GM21786 (cell line): ENCODE data around the gene APOA1.

Source experiments
- ATAC-seq: cut with Tn5 transposase; IDR thresholded peaks from one replicate; pipeline ENCODE4 v1.9.1; 2021; ENCODE audit not compliant: unreplicated experiment

Gene APOA1

GRCh38 chr11:116837231-116838091, at the start of gene APOA1:
Gene APOA1, minus strand, starts transcription at chr11:116837622. Its CDS starts 235 bp downstream, at chr11:116837387.
- no peak for ATAC-seq

DNA sequence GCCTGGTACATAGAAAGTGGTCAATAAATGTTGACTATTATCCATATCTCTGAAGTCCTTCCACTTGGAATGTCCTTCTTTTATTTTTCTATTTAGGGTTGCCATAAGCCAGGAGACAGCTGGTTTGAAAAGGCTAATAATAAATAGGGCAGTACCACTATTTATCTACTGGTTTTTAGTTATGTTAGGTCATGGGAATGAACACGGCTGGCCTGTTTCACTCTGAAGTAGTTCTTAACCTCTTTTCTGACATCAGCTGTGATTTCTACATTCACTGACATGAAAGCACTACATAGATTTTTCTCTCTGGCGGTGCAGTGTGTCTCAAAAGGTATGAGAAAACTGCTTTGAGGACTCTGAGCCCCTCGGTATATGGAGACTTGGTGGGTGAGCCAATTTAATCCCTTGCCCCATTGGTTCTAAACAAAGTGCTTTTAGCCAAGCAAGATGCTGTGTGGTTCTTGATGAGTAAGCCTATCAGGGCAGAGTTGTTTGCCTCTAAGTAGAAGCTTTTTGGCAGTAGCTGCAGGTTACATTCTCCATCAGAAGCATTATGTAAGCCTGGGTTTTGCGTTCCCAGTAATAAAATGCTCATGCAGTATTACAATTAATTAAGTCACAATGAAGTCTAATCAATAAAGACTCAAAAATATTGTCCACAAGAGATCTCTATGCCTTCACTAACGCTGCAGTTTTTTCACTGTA, 48.7 kb upstream of the APOA1 start:
- no peak for ATAC-seq

DNA sequence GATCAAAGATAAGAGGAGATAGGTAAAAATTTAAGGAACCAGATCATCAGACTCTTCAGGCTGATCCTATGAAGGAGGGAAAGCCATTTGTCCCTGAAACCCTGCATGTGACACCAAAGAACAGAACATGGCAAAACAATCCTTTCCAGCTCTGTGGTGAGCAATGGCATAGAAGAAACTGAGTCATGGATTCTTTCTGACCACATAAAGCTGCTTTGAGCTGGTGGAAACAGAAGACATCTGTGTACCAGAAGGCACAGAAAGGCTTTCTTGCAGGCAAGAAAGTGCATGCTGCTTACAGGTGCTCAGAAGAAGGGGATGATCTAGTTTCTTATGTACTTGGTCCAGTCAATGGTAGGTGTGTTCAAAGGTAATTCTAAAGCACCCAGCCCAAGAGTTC, 45.0 kb upstream of the APOA1 start:
- ATAC-seq = no peak

DNA sequence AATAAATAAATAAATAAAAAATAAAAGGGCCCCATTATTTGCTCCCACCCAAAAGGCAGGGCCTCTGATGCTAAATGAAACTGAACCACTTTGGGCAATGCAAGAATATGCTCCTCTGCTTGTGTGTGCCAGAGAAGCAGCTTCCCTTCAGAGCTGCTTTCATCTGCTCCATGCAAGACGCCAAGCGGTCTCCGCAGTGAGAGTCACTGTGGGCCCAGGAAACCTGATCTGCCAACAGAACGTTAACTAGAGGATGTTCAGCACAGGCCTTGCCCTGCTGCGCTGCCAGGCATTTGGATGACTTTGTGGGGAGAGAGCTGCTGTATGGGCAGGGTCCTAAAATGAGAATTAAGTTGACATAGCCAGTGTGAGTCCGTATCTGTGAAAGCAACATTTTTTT, 43.7 kb upstream of the APOA1 start:
- ATAC-seq = no peak

GRCh38 chr11:116879800-116880625, 42.6 kb upstream of the APOA1 start:
- no peak for ATAC-seq

DNA sequence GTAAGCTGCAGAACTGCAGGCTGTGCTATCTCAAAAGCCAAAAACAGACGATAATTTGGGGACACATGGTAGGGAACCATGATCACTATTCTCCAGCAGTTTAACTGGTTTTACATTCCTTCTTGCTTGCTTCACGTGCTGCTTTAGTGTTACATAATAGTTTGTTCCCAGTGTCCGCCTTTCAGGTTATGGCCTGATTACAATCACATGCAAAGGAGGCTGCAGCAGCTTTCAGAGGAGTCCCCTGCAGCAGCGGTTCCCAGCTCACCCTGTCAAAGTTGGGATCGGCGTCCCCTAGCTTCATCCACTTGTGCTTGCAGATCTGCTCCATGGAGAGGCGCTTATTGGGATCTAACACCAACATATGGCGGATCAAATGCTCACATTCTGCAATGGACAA, 39.2 kb upstream of the APOA1 start:
- ATAC-seq = no peak

- ATAC-seq = no peak
Measured at GRCh38 chr11:116875194-116875593, 37.8 kb upstream of the APOA1 start.

GRCh38 chr11:116874251-116874650, 36.8 kb upstream of the APOA1 start:
- no peak for ATAC-seq

DNA sequence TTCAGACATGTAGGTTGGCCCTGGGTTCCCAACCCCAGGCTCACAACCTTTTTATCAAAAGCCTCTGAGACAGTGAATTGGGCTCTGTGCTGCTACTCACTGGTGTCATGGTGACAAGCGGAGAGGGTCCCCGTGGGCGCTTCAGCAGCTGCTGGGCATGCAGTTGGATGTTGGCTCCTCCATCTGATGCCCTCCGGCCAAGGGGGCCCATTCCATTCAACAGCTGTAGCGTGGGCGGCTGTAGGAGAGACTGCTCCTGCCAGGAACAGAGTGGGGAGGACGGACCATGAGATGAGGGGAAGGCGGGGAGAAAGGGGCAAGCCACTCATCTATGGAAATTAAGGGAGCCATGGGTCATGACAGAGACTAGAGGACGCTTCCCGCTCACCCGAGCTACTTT, 36.0 kb upstream of the APOA1 start:
- no peak for ATAC-seq

DNA sequence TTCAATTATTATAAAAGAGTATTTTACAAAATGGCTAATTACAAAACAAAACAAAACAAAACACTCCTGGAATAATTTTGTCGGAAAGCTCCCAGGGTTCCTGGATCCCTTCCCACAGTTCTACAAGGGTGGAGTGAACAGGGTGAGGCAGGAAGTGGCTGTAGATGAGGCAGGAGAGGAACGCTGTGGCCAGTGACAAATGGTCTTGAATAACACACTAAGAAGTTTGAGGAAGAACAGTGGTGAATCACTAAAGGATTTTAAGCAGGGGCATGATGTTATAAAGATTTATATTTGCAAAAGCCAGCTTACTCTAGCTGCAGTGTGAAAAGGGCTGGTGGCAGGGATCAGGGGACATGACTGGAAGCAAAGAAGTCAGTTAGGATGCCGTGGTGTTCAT, 33.8 kb upstream of the APOA1 start:
- ATAC-seq = no peak

- ATAC-seq = no peak
Measured at GRCh38 chr11:116870054-116870453, 32.6 kb upstream of the APOA1 start.

DNA sequence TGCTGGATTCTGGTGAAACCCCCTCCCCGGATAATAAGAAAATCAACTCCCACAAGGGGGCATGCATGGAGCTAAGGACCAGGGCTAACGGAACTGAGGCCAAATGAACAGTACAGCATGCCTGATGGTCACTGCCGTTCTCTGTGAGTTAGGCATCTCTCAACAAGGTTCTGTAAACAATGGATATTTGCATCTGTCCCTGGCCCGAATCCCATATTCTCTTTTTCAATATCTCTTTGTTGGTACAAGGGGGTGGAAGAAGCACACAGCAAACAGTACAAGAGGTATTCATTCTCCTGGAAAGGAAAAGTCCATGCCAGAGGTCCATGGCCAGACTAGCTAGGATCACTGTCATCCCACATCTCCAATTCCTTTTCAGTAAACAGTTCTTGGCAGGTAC, 32.2 kb upstream of the APOA1 start:
- no peak for ATAC-seq

DNA sequence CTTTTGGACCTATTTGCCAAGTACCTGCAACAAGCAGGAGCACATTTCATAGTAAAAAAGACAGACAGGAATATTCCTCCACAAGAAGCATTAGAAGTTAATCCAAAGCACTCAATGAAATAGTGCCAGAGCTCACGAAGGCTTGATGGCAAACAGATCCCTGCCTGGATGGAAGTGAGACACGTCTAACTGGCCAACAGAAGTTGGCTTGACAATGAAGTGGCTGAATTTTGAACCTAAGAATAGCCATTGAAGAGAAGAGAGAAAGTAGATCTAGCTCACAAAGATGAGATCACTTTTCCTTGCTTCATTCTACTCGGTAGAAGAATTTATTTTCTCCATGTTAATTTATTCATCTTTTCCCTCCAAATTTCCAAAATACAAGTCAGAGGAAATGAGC, 30.6 kb upstream of the APOA1 start:
- no peak for ATAC-seq

DNA sequence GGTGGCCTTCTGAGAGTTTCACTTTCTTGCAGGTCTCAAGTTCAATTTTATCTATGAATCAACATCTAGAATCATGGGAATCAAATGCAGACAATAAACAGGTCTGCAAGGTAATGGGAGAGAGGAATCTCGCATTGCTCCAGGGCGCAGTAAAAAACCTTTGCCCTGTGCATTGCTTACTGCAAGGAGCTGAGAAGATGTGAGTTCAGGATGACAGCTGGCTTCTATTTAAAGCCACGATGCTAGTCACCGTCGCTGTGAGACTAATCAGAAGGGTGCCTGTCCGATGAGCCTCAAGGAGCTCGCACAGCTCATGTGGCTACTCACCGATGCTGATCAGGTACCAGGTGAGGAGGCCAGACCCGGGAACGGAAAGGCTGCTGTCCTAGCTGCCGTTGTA, 30.2 kb upstream of the APOA1 start:
- ATAC-seq = no peak

- ATAC-seq = no peak
Measured at GRCh38 chr11:116866804-116867455, 29.5 kb upstream of the APOA1 start.

DNA sequence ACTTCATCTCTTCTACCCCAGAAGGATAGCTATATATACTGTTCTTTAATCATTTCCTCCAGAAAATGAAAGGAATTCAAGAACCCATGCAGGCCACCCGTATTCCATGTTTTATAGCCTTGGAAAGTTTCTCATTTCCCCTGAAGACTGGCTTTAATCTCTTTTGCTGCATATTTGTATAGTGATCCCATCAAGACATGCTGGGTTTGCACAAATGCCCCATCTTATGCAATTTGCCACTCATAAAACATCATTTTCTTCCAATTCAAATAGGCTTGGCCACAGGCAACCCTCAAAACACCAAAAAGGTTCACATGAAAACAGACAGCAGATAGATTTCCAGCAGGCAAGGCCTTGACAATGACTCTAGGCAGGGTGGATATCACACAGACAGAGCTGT, 28.3 kb upstream of the APOA1 start:
- ATAC-seq = no peak

DNA sequence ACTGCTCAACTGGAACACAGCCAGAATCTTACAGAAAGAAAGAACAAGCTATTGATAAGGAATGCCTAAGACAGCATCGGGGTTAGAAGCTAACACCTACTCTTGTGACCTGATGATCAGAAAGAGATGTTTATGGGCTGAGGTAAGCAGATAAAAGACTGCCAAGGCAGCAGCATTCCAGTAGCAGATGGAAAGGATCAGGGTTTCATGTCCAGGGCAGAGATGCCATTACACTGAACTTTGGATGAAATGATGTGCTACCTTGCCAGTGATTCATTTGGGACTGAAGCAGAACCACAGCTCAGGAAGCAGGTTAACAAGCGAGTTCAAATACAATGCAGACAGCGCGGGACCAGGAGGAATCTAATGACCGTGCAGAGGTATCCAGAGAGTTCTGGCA, 27.1 kb upstream of the APOA1 start:
- no peak for ATAC-seq

GRCh38 chr11:116862951-116863350, 25.5 kb upstream of the APOA1 start:
- ATAC-seq = no peak

DNA sequence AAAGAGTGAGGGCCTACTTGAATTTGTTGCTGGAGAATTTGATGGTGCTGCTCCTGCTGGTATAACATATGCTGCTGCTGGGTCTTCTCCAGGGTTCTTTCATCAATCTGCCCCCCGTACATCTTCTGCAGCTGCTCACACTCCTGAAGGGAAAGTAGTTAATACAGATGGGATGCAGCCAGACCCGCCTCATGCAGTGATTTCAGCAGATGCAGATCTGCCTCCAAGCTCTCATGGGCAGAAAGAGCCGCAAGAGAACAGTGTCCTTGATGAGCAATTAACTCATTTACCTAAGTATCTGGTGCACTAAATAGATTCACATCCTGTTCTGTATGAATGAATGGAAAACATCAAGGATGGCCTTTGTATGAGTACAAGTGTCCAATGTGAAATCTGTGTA, 24.8 kb upstream of the APOA1 start:
- no peak for ATAC-seq

DNA sequence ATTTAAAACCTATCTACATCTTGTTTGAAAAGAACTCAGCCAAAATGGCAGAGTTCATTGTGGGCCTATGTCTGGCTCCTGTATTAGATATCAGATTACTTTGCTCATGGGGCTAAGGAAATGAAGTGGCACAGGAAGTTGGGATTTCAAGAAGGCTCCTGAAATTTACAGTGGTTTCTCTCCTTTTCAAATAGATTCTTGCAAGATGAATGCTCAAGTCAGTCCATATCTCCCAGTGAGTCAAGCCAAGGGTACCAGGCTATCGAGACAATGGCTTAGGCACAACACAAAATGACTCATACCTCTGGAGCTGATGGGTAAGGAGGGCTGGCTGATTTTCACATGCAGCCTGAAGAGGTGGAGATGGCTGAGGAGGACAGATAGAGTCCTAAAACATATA, 24.1 kb upstream of the APOA1 start:
- ATAC-seq = no peak

GRCh38 chr11:116860303-116860702, 22.9 kb upstream of the APOA1 start:
- no peak for ATAC-seq
